ENCODE results near the gene PLCD3. TPM values are rescaled to one million over a fixed set of nuclear protein-coding genes. Genes with fewer than 3 reads are reported as not detected.

PLCD3 gene
- total and polyA plus RNA-seq, 10 of the 15 experiments (the other 5 are each of a cell fraction or from before 2014, with no cell fraction given) = 0.02 to 1.6 (median 0.44) TPM

DNA sequence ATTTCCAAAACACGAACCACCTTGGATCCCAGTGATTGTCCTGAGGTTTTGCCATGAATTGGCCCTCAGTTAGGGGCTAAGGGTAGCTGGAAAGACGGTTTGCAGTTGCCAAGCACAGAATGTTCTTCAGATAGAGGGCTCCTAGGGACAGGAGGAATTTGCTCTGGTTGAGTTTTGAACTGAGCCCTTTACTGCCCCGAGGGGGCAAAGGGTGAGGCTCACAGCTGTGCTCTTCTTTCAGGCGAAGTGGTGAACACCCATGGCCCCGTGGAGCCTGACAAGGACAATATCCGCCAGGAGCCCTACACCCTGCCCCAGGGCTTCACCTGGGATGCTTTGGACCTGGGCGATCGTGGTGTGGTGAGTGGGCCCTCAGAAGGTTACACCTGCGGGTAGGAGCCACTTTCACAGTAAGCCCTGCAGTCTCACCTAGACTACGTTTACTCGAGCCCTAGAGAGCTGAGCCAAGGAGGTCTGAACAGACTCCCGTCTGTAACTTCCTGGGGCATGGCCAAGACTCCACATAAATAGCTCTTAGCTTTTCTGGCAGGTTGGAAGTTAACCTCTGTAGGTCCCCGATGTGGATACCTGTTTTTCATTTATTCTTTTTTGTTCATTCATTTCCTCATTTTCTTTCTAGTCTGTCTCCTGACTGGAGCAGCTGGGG, 38.7 kb downstream of the PLCD3 start:
- SMC1A ChIA-PET (ENCODE audit: uncharacterized antibody, unreplicated experiment) = interaction anchor here (0.7 kb wide), 1 partner anchor 47 kb away, joined by 3 read pairs; no protein-coding TSS in a partner anchor
- BruUV-seq (replicated peaks) = no TSS peak
- in situ Hi-C loops (cut with MboI) = no loop called here
- Histone ChIP-seq H3K4me2 (ENCODE audit: control insufficient read depth, insufficient read depth) (no peak overlapping the region), H3K9ac (ENCODE audit: control insufficient read depth, insufficient read depth, low read length) (no peak overlapping the region), H3K4me1 (ENCODE audit: control insufficient read depth, insufficient read depth, low read length) (no peaks in the 10 kb centered on the region), H2AFZ (ENCODE audit: control insufficient read depth, low read depth, low read length) (no peak overlapping the region), H3K4me3 (no peak overlapping the region), H3K9me3 (replicated peaks; ENCODE audit: control insufficient read depth, insufficient read depth, low read length) (no peaks in the 10 kb centered on the region), H3K27ac (ENCODE audit: control insufficient read depth, insufficient read depth) (no peak overlapping the region), H3K27me3 (replicated peaks in 1 of 2; ENCODE audit: control insufficient read depth in 2 of 2, insufficient read depth in 2 of 2, low read length in 1 of 2) (no peaks in the 10 kb centered on the region), H3K36me3 (ENCODE audit: control insufficient read depth in 2 of 2, insufficient read depth in 2 of 2, low read length in 1 of 2) (peaks cover 44 to 54% of the 10 kb centered on the region in 2 experiments), H3K79me2 (ENCODE audit: control insufficient read depth, insufficient read depth, low read length) (no peaks in the 10 kb centered on the region), H4K20me1 (ENCODE audit: control insufficient read depth, insufficient read depth) (no peaks in the 10 kb centered on the region)
- intact Hi-C loops (cut with micrococcal nuclease; ENCODE audit: unreplicated experiment) = no loop called here
- FAIRE-seq = no peak
- DNase-seq (ENCODE audit: low read depth, low spot score) = no peak
- CTCF ChIA-PET = interaction anchor here (1.0 to 1.7 kb wide), 2 partner anchors 63 to 77 kb away, joined by 4 to 6 read pairs; no protein-coding TSS in a partner anchor
- RAD21 ChIA-PET (ENCODE audit: unreplicated experiment) = no interaction called here
- 86% methylated on average over 13 of the region's 13 CpGs for WGBS (ENCODE audit: insufficient coverage, insufficient replicate concordance, low lambda C conversion rate, missing lambda C conversion rate)
- POLR2A ChIA-PET = no interaction called here
- ATAC-seq = no peak
- no peak for TF ChIP-seq HDAC6 (IDR thresholded peaks at IDR 0.05; ENCODE audit: unreplicated experiment)
- TF ChIP-seq, protein P1, sequence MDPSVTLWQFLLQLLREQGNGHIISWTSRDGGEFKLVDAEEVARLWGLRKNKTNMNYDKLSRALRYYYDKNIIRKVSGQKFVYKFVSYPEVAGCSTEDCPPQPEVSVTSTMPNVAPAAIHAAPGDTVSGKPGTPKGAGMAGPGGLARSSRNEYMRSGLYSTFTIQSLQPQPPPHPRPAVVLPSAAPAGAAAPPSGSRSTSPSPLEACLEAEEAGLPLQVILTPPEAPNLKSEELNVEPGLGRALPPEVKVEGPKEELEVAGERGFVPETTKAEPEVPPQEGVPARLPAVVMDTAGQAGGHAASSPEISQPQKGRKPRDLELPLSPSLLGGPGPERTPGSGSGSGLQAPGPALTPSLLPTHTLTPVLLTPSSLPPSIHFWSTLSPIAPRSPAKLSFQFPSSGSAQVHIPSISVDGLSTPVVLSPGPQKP (IDR thresholded peaks at IDR 0.05; ENCODE audit: low read depth, low read length) = no peak
- TF ChIP-seq EGR1 (IDR thresholded peaks at IDR 0.05; ENCODE audit: borderline replicate concordance in 1 of 2, low read depth in 2 of 2, low read length in 2 of 2) = no peak
- no peak for TF ChIP-seq KAT2A (conservative IDR thresholded peaks at IDR 0.05; ENCODE audit: control insufficient read depth, low read depth, low read length)
- TF ChIP-seq BHLHE40 (IDR thresholded peaks at IDR 0.05; ENCODE audit: borderline replicate concordance in 1 of 2, low read depth in 2 of 2, low read length in 1 of 2) = no peak
- TF ChIP-seq ZSCAN29 (IDR thresholded peaks at IDR 0.05) = no peak
- no peak for TF ChIP-seq SIX5 (IDR thresholded peaks at IDR 0.05; ENCODE audit: low read depth, low read length, severe bottlenecking)
- TF ChIP-seq RFX5 (IDR thresholded peaks at IDR 0.05; ENCODE audit: low read depth, low read length) = no peak
- no peak for TF ChIP-seq PAX8 (IDR thresholded peaks at IDR 0.05)
- no peak for TF ChIP-seq ESRRA (IDR thresholded peaks at IDR 0.05; ENCODE audit: low read length)
- TF ChIP-seq EZH2 (IDR thresholded peaks at IDR 0.05; ENCODE audit: borderline replicate concordance, control insufficient read depth, low read depth, low read length) = no peak
- TF ChIP-seq ZNF622 (IDR thresholded peaks at IDR 0.05) = no peak
- TF ChIP-seq FOXM1 (IDR thresholded peaks at IDR 0.05; ENCODE audit: low read depth, low read length) = no peak
- TF ChIP-seq, protein P2, sequence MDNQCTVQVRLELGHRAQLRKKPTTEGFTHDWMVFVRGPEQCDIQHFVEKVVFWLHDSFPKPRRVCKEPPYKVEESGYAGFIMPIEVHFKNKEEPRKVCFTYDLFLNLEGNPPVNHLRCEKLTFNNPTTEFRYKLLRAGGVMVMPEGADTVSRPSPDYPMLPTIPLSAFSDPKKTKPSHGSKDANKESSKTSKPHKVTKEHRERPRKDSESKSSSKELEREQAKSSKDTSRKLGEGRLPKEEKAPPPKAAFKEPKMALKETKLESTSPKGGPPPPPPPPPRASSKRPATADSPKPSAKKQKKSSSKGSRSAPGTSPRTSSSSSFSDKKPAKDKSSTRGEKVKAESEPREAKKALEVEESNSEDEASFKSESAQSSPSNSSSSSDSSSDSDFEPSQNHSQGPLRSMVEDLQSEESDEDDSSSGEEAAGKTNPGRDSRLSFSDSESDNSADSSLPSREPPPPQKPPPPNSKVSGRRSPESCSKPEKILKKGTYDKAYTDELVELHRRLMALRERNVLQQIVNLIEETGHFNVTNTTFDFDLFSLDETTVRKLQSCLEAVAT (IDR thresholded peaks at IDR 0.05) = no peak
- no peak for TF ChIP-seq HDAC2 (IDR thresholded peaks at IDR 0.05)
- no peak for TF ChIP-seq NRF1 (conservative IDR thresholded peaks at IDR 0.05; ENCODE audit: low read depth, low read length)
- TF ChIP-seq, protein P3, sequence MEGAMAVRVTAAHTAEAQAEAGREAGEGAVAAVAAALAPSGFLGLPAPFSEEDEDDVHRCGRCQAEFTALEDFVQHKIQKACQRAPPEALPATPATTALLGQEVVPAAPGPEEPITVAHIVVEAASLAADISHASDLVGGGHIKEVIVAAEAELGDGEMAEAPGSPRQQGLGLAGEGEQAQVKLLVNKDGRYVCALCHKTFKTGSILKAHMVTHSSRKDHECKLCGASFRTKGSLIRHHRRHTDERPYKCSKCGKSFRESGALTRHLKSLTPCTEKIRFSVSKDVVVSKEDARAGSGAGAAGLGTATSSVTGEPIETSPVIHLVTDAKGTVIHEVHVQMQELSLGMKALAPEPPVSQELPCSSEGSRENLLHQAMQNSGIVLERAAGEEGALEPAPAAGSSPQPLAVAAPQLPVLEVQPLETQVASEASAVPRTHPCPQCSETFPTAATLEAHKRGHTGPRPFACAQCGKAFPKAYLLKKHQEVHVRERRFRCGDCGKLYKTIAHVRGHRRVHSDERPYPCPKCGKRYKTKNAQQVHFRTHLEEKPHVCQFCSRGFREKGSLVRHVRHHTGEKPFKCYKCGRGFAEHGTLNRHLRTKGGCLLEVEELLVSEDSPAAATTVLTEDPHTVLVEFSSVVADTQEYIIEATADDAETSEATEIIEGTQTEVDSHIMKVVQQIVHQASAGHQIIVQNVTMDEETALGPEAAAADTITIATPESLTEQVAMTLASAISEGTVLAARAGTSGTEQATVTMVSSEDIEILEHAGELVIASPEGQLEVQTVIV (IDR thresholded peaks at IDR 0.05; ENCODE audit: borderline replicate concordance, partially characterized antibody) = no peak
- TF ChIP-seq, protein P4, sequence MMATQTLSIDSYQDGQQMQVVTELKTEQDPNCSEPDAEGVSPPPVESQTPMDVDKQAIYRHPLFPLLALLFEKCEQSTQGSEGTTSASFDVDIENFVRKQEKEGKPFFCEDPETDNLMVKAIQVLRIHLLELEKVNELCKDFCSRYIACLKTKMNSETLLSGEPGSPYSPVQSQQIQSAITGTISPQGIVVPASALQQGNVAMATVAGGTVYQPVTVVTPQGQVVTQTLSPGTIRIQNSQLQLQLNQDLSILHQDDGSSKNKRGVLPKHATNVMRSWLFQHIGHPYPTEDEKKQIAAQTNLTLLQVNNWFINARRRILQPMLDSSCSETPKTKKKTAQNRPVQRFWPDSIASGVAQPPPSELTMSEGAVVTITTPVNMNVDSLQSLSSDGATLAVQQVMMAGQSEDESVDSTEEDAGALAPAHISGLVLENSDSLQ (IDR thresholded peaks at IDR 0.05) = no peak
- TF ChIP-seq SREBF2 (IDR thresholded peaks at IDR 0.05; ENCODE audit: low read length) = no peak
